Islet precursor cell (in vitro differentiated cells): ENCODE data around the gene CUX1.
"Not testable (repeated sequence)": the region's sequence is repeated elsewhere in the genome, so short reads cannot be mapped to it uniquely, and the experiment has no call there.

ENCODE experiments used
- DNase-seq: peaks from one replicate; pipeline ENCODE4 v3.0.0-alpha.2; 2018

CUX1 gene

GRCh38 chr7:101990811-101991418 is 173.5 kb downstream of the CUX1 start:
- DNase-seq: no peak

DNA sequence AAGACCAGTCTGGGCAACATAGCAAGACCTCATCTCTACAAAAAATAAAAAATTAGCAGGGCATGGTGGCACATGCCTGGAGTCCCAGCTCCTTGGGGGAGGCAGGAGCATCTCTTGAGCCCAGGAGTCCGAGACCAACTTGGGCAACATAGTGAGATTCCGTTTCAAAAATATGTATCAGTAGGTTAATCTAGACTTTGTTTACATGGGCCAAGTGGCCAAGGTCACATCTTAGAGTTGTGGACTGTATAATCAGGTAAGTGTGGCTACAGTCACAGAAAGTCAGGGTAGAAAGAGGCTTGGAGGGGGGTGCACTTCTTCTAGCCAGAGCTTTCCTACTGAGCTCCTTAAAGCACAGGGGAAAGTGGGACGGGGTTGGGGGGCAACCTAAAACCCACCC is 174.4 kb downstream of the CUX1 start:
- DNase-seq: no peak

- DNase-seq: no peak
Measured at GRCh38 chr7:101993311-101993710, 175.9 kb downstream of the CUX1 start.

DNA sequence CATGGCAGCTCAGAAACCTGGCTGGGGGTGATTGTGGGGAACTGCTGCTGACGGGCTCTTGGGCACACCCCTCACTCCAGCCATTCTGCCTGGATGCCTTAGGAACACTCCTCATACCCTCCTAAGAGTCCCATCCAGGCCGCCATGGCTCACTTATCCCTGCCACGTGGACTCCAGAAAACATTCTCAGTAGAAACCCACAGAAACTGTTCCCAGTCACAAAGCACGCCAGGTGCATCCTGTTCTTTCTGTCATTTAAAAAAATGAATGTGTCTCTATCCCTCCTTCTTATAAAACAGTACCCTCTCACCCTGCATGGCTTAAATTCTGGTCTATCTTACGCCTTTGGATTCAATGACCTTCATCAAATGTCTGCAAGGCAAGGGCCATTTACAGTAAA is 177.7 kb downstream of the CUX1 start:
- DNase-seq: no peak

DNA sequence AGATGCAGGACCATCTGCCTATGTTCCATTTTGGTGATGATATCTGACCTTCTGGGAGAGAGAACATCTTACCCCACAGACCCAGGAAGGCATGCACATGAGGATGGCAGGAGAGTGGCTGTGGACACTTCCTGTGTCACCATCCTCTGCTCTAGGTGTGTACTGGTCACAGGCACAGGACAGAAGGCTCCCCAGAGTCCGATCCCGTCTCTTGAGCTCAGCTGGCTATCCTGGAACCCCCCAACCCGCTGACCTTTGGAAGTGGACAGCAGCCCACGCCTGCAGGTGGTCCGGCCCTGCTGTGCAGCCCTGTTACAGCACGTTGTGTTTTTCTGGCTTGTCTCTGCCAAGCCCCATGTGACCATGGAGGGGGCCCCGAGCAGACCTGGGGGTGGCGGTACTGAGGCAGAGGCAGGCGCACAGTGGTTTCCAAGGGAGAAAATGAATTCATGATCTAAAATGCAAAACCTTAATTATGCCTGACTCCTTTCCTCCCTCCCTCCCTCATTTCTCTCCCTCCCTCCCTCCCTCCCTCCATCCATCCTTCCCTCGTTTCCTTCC is 178.8 kb downstream of the CUX1 start:
- DNase-seq: no peak

- no peak for DNase-seq
Measured at GRCh38 chr7:101996876-101997275, 179.4 kb downstream of the CUX1 start.

DNA sequence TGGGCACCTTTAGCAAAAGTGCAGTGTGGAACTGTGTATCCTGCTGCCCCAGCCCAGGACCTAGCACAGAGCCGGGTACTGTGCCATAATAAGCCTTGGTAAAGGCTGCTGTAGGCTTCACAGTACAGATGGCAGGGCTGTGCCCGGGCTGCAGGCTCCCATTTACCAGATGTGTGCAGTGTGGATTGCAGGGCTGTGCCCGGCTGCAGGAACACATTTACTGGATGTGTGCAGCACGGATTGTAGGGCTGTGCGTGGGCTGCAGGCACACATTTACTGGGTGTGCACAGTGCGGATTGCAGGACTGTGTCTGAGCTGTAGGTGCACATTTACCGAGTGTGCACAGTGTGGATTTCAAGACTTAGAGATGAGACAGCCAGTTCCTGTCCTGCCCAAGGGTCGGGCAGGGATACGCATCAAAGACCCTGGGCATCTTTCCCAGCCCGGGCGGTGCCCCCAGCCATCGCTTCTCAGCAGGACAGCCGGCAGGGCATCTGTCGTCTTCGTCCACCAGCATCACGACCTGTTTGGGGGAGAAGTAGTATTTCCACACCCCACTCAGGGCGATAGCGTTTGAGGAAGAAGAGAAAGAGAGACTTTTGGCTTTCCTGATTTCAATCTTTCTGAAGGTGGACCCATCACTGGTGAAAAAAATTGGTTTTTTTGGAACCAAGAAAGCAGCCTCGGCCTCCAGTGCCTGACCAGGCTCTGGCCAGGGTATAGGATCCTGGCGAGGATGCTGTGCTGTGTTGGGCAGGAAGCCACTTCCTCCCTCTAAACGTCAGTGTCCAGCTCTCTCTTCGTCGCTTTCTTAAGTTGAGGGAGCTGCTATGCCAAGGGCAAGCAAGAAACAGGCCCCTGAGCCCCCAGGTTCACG is 180.8 kb downstream of the CUX1 start:
- no peak for DNase-seq

- peak; percentile 95 for DNase-seq
Measured at GRCh38 chr7:101998906-101999240, 181.4 kb downstream of the CUX1 start.

GRCh38 chr7:101999393-101999792 is 182.0 kb downstream of the CUX1 start:
- peak; percentile 70 for DNase-seq

DNA sequence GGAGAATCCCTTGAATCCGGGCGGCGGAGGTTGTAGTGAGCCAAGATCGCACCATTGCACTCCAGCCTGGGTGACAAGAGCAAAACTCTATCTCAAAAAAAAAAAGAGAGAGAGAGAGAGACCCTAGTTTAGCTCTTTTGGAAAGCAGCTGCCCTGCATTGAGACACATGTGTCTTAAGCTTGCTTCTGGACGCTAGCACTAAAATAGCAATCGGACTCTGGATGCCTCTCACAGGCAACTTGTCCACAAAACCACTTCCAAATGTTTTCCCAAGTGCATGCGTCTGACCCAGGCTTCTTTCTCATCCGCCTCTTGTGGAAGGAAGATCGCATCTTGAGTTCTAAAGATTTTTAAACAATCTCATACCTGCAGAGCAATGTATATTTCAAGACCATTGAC is 182.7 kb downstream of the CUX1 start:
- DNase-seq: no peak

DNA sequence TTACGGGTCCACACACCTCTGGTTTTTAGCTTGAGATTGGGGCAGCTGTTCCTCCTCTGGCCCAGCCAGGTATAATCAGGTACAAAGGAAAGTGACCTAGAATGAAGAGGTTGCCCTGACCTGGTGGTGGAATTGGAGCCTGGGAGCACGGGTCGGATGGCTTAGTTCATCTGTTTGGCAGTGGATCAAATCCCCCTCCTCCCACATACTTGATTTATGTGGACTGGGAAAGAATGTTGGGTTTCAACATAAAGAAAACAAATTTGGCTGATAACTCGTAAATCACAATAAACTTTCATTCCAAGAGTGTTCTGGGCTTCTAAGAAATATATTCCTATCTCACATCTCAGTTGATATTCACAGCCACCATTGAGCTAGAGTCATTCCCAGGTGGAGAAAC is 186.8 kb downstream of the CUX1 start:
- no peak for DNase-seq

GRCh38 chr7:102004848-102005247 is 187.4 kb downstream of the CUX1 start:
- no peak for DNase-seq

DNA sequence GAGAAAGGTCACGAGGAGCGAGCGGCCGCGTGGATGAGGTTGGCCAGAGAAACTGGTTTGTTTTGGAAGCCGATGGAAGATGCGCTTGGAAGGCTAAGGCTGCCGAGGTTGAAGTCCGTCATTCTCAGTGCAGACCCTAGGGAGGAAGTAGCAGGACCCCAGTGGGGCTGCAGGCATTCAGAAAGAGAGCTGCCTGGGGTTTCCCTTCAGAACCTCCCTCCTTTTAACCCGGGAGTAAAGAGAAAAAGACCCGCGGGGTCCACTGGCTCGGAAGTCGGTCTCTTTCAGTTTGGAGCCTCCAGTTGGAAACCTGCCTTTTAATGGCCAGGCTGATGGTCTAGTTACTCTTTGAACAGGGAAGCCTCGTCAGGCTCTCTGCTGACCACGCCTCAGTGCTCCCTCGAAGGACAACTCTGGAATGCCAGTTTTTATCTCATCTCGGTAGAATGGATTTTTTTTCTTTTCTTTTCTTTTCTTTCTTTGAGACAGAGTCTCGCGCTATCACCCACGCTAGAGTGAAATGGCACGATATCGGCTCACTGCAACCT is 188.6 kb downstream of the CUX1 start:
- no peak for DNase-seq

DNA sequence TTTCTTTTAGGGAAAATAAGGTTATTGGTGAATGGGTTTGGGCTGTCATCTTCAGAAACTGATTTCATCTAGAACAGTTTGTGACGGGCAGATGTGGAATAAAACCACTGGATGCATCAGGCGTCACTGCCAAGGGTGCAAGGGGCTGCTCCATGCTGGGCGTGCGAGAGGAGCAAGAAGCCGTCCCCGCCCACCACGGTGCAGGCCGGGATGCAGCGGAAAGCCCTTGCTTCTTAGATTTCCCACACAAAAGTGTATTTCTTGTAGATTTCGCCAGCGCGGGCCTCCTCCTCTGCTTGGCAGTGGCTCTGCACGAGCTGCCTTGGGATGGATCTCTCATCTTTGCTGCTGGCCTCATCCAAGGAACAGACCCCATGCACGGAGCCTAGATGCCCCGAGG is 189.3 kb downstream of the CUX1 start:
- DNase-seq: no peak

- no peak for DNase-seq
Measured at GRCh38 chr7:102008535-102009262, 191.3 kb downstream of the CUX1 start.

DNA sequence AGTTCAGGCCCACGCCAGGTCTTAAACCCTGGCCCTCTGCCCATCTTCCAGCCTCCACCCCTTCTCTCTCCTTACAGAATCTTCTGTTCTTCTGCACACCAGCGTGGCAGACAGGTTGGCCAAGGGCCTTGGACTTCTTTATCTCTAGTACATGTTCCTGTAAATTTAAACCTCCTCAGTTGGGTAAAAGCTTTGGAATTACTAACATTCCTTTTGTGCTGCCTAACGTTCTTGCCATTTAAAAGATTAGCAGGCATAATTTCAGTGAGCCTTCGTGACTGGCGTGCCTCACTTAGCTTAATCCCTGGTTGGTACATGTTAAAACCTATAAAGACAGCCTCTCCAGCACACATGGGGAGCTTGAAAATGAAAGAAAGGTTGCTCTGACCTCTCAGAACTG is 192.2 kb downstream of the CUX1 start:
- no peak for DNase-seq

DNA sequence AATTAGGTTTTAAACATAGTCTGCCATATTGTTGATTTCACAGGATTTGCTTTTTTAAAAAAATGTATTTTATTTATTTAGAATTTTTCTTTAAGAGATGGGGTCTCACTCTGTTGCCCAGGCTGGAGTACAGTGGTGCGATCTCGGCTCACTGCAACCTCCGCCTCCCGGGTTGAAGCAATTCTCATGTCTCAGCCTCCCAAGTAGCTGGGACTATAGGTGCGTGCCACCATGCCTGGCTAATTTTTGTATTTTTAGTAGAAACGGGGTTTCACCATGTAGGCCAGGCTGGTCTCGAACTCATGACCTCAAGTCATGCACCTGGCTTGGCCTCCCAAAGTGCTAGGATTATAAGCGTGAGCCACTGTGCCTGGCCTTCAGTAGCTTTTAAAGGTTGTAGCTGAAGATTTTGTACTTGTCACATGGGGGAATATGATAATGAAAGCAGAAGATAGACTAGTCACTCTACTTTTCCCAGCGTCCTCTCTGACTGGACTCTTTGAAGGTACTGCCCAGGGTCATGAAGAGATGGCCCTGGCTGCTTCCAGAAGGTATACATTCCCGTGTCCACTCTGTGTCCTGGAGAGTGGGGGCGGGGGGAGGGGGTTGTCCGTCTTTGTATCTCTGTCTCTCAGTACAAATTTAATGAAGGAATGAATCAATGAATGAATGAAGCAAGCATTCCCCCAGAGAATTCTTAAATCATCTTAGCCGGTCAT is 194.8 kb downstream of the CUX1 start:
- DNase-seq: not testable (repeated sequence)

DNA sequence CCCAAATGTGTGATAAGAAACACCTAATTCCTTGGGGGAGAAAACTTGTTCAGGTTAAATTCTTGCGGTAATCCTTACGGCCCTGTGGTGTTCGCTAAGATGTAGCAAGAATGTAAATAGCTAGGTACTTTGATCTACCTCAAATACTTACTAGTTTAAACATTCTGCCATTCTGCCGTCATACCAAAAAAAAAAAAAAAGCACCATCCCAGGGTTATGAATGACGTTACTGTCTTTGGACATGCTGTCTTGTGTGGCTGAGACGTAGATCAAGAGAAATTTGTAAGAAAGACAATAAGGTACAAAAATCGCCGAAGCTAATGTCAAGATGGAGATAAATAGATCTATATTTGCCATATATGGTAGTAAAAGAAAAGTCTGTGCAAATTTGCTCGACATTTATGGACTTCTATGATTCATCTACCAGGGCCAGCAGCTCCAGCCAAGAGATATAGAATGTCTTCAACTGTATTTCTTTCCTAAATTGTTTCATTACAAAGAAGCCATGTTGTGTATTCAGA is 195.6 kb downstream of the CUX1 start:
- no peak for DNase-seq

DNA sequence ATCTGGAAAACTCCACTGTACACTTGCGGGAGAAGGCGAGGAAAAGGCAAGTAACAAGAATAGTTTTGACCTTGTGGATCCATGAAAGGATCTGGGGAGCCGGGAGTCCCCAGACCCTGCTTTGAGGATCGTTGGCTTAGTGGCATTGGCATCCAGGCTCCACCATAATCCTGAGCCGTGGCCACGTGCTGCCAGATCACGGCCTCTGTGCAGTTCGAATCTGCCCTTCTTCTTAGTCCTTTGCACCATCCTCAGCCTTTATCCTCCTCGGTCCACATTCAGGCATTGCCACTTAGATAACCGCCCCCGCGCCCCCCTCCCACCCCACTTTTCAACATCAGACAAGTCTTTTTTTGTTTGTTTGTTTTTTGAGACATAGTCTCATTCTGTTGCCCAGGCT is 201.4 kb downstream of the CUX1 start:
- DNase-seq: no peak

- DNase-seq: no peak
Measured at GRCh38 chr7:102019461-102019860, 202.0 kb downstream of the CUX1 start.

DNA sequence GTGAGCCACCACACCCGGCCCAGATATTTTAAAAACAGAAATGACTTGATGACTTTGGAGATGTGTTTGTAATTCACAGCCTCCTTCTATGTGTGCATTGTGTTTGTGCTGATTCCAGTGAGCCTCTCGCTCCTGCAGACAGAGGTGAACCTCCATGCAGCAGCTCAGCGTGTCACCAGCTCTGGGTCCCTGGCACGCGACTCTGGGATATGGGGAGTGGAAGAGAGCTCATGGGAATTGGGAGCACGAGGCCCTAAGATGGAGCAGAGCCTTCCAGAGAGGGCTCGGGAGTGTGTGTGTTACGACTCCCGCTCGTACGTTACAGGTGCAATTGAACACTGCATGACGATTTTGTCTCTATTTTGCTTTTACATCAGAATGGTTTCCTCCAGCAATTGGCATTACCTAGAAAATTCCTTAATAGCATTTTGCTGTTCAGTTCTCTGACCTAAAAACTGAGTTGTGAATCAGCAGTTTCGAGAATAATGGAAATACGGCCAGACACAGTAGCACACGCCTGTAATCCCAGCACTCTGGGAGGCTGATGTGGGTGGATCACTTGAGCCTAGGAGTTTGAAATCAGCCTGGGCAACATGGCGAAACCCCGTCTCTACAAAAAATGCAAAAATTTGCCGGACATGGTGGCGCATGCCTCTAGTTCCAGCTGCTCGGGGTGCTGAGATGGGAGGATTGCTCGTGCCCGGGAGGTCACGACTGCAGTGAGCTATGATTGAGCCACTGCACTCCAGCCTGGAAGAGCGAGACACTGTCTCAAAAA is 204.6 kb downstream of the CUX1 start:
- DNase-seq: no peak
